ENCODE measurements around the gene DHCR7. TPM values are rescaled to one million over a fixed set of nuclear protein-coding genes. Genes with fewer than 3 reads are reported as not detected.

Gene DHCR7, protein sequence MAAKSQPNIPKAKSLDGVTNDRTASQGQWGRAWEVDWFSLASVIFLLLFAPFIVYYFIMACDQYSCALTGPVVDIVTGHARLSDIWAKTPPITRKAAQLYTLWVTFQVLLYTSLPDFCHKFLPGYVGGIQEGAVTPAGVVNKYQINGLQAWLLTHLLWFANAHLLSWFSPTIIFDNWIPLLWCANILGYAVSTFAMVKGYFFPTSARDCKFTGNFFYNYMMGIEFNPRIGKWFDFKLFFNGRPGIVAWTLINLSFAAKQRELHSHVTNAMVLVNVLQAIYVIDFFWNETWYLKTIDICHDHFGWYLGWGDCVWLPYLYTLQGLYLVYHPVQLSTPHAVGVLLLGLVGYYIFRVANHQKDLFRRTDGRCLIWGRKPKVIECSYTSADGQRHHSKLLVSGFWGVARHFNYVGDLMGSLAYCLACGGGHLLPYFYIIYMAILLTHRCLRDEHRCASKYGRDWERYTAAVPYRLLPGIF
- total RNA-seq: 60.9 TPM

DNA sequence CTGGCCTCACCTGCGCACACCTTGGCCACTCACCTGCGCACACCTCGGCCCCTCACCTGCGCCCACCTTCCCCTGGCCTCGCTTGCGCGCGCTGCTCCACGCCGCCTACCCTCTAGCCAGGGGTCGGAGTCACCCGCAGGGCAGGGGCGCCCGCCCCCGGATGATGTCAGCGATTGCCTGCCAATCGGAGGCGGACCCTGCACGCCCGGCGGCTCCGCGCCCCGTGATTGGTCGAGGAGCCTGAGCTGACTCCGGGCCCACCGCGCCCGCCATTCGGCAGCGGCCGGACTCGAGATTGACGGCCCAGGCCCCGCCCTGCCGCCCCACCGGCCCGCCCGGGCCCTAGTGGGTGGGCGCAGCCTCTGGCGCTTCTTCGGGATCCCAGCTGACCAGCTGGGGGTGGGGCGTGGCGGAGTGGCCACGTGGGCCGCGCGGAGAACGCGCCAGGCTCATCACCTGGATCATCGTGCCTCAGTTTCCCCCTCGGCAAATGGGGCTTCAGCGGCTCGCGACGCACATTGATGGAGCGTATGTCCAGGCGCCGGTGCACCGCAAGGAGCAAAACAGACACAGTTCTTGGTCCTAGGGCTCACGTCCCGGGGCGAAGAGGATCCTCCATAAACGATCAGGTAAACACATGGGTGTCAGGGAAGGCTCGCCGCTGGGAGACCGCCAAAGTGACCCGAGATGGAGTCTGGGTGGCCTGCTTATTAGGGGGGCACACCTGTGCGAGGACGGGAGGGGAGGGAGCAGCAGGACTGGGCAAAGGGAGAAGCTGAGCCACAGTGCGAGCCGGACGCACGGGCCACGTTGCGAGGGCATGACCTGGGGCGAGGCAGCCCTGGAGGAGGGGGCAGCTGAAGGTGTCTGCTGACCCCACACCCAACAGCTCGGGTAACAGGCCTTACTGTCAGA, at the start of gene DHCR7:
Gene DHCR7, minus strand, starts transcription at position 137 of the 915 bp plus-strand sequence. CDS start 3,441 bp downstream, outside the sequence.
- peak; percentile 95 for DNase-seq (ENCODE audit: low spot score)

GRCh38 chr11:71496421-71496820, 48.2 kb upstream of the DHCR7 start:
- DNase-seq (ENCODE audit: low spot score): peak; percentile 32

- peak; percentile 34 for DNase-seq (ENCODE audit: low spot score)
Observed at GRCh38 chr11:71495286-71496230, 47.4 kb upstream of the DHCR7 start.

DNA sequence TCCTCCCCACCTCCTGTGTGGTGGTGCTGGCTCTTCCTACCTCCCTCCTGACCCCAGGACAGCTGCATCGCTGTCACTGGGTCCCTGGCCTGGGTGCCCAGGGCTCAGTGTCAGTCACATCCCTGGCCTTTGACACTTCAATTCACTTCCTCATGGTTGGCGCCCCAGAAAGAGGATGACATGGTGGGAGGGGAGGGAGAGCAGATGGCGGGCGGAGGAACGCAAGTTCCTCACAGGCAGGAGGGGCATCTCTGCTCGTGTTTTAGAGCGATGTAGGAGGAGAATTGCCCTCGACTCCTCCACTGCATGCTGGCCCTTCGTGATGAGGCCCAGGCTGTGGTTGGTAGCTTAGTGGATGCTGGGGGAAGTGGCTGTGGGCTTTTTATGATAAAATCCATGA, 43.7 kb upstream of the DHCR7 start:
- no peak for DNase-seq (ENCODE audit: low spot score)

GRCh38 chr11:71491531-71491930, 43.3 kb upstream of the DHCR7 start:
- peak; percentile 28 for DNase-seq (ENCODE audit: low spot score)

DNA sequence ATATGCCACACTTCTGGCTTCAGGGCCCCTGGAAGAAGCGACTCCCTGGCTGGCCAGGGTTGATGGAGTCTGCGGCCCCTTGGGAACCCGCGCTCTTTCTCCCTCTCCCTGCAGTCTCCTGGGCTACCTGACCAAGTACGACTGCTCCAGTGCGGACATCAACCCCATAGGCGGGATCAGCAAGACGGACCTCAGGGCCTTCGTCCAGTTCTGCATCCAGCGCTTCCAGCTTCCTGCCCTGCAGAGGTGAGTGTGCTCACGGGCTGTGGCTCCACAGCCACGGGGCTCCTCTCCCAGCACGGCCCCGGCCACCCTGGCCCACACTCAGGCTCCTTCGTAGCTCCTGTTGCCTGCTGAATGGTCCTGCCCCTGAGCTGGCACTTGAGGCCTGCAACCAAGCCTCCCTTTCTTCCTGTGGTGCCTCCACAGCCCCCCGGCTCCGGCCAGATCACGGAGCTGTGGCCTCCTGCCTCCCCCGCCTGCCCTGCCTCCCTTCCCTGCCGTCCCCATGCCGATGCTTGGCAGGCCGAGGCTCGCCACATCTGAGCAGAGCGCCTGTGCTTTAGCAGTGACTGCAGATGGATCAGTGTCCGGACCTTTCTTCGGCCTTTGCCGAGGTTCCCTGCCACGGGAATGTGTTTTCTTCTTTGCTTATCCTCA, 42.7 kb upstream of the DHCR7 start:
- DNase-seq (ENCODE audit: low spot score): peak; percentile 36

GRCh38 chr11:71490044-71490730, 42.0 kb upstream of the DHCR7 start:
- peak; percentile 38 for DNase-seq (ENCODE audit: low spot score)

GRCh38 chr11:71489311-71490043, 41.3 kb upstream of the DHCR7 start:
- DNase-seq (ENCODE audit: low spot score): peak; percentile 33

DNA sequence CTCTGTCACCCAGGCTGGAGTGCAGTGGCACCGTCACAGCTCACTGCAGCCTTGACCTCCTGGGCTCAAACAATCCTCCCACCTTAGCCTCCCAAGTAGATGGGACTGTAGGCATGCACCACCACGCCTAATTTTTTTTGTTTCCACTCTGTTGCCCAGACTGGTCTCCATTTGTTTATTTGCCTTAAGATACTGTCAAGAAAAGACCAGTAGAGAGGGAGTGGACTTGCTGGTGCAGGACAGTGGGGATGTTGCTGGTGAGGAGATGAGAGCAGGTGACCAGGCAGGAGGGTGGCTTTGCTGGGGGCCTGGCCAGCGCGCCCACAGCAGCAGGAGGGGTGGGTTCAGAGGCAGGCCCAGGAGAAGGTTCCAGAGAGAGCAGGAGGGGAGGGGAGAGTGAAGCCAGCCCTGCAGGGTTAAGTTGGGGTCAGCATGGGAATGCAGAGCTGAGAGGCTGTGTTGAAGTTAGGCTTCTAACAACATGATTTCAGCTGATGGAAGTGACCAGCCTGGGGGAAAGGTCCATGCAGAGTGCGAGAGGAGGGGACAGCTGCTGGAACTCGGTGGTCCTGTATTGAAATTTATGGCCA, 40.6 kb upstream of the DHCR7 start:
- DNase-seq (ENCODE audit: low spot score): no peak

DNA sequence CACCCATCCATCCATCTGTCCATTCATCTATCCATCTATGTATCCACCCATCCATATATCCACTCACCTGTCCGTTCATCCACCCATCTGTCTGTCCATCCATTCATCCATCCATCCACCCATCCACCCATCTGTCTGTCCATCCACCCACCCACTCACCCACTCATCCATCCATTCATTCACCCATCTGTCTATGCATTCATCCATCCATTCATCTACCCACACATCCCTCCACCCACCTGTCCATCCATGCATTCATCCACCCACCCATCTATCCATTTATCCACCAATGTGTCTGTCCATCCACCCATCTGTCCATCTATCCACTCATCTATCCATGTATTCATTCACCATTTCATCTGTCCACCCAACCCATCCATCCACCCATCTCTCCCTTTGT, 38.1 kb upstream of the DHCR7 start:
- DNase-seq (ENCODE audit: low spot score): no peak

DNA sequence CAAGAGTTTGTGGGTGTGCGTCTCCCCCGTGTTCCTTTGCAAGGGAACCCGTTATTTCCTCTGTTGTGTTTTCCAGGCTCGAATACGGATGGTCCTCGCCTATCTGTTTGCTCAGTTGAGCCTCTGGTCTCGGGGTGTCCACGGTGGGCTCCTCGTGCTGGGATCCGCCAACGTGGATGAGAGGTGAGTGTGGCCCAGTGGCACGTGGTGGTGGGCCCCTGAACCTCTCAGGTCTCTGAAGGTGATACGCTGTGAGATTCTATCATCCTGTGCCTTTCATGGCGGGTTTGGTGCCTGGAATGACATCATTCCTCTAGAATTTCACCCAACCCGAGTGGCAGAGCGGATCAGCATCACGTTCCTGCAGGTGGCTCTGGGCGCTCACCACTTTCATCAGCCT, 37.3 kb upstream of the DHCR7 start:
- no peak for DNase-seq (ENCODE audit: low spot score)

GRCh38 chr11:71485063-71485399, 36.8 kb upstream of the DHCR7 start:
- DNase-seq (ENCODE audit: low spot score): no peak

- no peak for DNase-seq (ENCODE audit: low spot score)
Observed at GRCh38 chr11:71484248-71485062, 36.3 kb upstream of the DHCR7 start.

GRCh38 chr11:71483692-71484091, 35.5 kb upstream of the DHCR7 start:
- DNase-seq (ENCODE audit: low spot score): no peak

- DNase-seq (ENCODE audit: low spot score): no peak
Observed at GRCh38 chr11:71482746-71483364, 34.7 kb upstream of the DHCR7 start.

GRCh38 chr11:71482216-71482615, 34.0 kb upstream of the DHCR7 start:
- DNase-seq (ENCODE audit: low spot score): no peak

DNA sequence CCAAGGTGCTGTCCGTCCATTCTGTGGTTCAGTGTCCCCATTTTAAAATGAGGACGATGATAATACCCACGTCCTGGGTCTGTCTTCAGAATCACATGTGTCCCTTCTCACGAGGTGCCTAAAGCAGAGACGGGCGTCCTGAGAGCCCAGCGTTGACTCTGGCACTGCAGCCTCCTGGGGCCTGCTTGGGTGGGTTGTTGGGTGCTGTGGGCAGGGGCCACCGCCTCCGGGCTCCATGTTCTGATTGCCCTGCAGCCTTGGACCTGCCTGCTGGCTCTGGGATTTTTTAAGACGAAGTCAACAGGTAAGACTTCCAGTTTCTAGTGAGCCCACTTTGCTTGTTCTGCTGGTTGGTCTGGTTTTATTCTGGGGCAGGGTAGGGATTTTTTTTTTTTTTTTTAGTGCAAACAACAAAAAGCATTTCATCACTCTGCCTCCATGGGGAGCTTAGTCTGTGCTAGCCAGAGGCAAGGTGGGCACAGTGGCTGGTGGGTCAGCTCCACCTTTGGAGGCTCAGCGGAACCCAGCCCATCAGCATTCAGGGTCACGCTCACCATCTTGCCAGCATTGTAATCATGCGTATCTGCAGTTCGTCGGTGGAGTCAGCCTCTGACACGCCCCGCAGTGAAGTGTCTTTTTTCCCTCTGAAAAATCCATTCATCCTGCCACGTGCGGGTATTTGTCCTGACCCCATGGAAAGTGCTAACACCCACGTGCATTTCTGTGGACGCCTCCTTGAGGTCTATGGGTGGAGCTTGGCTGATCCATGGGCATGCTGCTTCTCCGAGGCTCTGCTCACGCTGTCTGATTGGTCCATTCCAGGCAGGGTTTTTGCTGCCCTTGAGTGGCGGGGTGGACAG, 33.1 kb upstream of the DHCR7 start:
- peak; percentile 75 for DNase-seq (ENCODE audit: low spot score)

Measured in ureter (tissue), 1 donor.